ENCODE measurements around the gene HHIPL1.

The HHIPL1 gene

DNA sequence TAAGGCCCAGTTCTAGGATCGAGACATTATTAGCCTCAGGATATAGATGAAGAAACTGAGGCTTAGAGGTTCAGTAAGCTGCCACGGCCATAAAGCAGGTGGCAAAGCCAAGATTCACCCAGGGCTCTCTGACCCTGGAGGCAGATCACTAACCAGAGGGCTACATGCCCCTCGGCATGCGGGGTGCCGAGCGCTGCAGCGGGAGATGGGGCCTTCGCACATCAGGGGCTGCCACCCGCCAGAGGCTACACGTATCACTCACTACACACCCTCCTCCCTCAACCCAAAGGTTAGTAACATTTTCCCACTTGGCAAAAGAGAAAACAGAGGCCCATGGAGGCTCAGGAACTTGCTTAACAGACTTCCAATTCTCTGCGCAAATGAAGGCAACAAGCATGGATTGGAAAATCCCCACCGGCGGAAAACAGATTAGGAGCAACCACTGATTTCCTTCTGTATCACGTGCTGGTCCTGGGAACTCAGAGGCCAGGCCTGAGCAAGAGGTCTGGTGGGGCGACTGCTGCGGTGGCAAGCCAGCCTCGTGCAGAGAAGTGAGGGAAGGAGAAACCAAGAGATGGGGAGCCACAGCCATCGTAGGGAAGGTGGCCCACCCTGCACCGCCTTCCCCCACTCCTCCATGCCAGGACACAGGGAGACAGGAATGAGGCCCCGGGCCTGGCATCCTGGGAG is 46.9 kb upstream of the HHIPL1 start:
- DNase-seq, result no peak
- no peak overlapping the region for H3K14ac ChIP-seq (ENCODE audit: low read length)
- H3K79me1 ChIP-seq (ENCODE audit: low read length), result no peaks in the 10 kb centered on the region

GRCh38 chr14:99598774-99599173 is 46.2 kb upstream of the HHIPL1 start:
- H4K91ac ChIP-seq (ENCODE audit: low read depth, low read length), result no peak overlapping the region
- H3K9ac ChIP-seq (ENCODE audit: low read length), result no peak overlapping the region
- no peak overlapping the region for H2BK12ac ChIP-seq (ENCODE audit: low read length)
- peak overlapping the region; percentile 57 for H3K4ac ChIP-seq (ENCODE audit: low read depth, low read length)
- H3K14ac ChIP-seq (ENCODE audit: low read length), result no peak overlapping the region
- no peak for DNase-seq
- H3K27me3 ChIP-seq (ENCODE audit: insufficient read depth, low read length), result peaks cover 5% of the 10 kb centered on the region
- no peak overlapping the region for H3K4me3 ChIP-seq (ENCODE audit: low read depth, low read length)
- no peak overlapping the region for H3K18ac ChIP-seq (ENCODE audit: low read length)
- no peaks in the 10 kb centered on the region for H3K36me3 ChIP-seq (ENCODE audit: control insufficient read depth in 1 of 2, insufficient read depth in 2 of 2, low read length in 2 of 2)
- H4K8ac ChIP-seq (ENCODE audit: low read depth, low read length), result no peak overlapping the region
- no peaks in the 10 kb centered on the region for H3K9me3 ChIP-seq (ENCODE audit: insufficient read depth, low read depth, low read length)
- H3K27ac ChIP-seq (ENCODE audit: low read depth, low read length), result no peak overlapping the region
- H3K79me2 ChIP-seq (ENCODE audit: control insufficient read depth, insufficient read depth, low read length, poor library complexity), result peaks cover 36% of the 10 kb centered on the region
- H4K12ac ChIP-seq (ENCODE audit: low read depth, low read length), result no peak overlapping the region
- peaks cover 3% of the 10 kb centered on the region for H3K79me1 ChIP-seq (ENCODE audit: low read length)
- WGBS (ENCODE audit: extremely low coverage, insufficient coverage, insufficient read length), result no CpG with 5 or more reads among the region's 3 CpGs
- no peak overlapping the region for H2AFZ ChIP-seq (ENCODE audit: insufficient read depth, low read length, poor library complexity)
- H2BK5ac ChIP-seq (ENCODE audit: low read depth, low read length, poor library complexity), result no peak overlapping the region
- H2AK5ac ChIP-seq (ENCODE audit: low read length), result no peak overlapping the region
- peaks cover 22 to 29% of the 10 kb centered on the region in 2 experiments for H3K4me1 ChIP-seq (ENCODE audit: control insufficient read depth in 1 of 2, insufficient read depth in 2 of 2, low read length in 2 of 2)
- H3K4me2 ChIP-seq (ENCODE audit: low read length), result no peak overlapping the region
- H2BK120ac ChIP-seq (ENCODE audit: insufficient read depth, low read length, poor library complexity), result no peak overlapping the region
- no peak overlapping the region for H3K23ac ChIP-seq (ENCODE audit: low read length)

More for the DNA sequence above, 46.9 kb upstream of the HHIPL1 start:
- Histone ChIP-seq H2BK5ac (ENCODE audit: low read depth, low read length, poor library complexity) (no peak overlapping the region), H2AFZ (ENCODE audit: insufficient read depth, low read length, poor library complexity) (no peak overlapping the region), H4K8ac (ENCODE audit: low read depth, low read length) (no peak overlapping the region), H4K12ac (ENCODE audit: low read depth, low read length) (no peak overlapping the region), H3K79me2 (ENCODE audit: control insufficient read depth, insufficient read depth, low read length, poor library complexity) (peaks cover 30% of the 10 kb centered on the region), H3K4me2 (ENCODE audit: low read length) (no peak overlapping the region), H3K27me3 (ENCODE audit: insufficient read depth, low read length) (peaks cover 1% of the 10 kb centered on the region), H2AK5ac (ENCODE audit: low read length) (no peak overlapping the region), H3K4me3 (ENCODE audit: low read depth, low read length) (no peak overlapping the region), H2BK12ac (ENCODE audit: low read length) (no peak overlapping the region), H3K18ac (ENCODE audit: low read length) (no peak overlapping the region), H3K4me1 (ENCODE audit: control insufficient read depth in 1 of 2, insufficient read depth in 2 of 2, low read length in 2 of 2) (peaks cover 16 to 22% of the 10 kb centered on the region in 2 experiments), H3K36me3 (ENCODE audit: control insufficient read depth in 1 of 2, insufficient read depth in 2 of 2, low read length in 2 of 2) (no peaks in the 10 kb centered on the region), H2BK120ac (ENCODE audit: insufficient read depth, low read length, poor library complexity) (no peak overlapping the region), H3K9me3 (ENCODE audit: insufficient read depth, low read depth, low read length) (no peaks in the 10 kb centered on the region), H3K23ac (ENCODE audit: low read length) (no peak overlapping the region), H3K27ac (ENCODE audit: low read depth, low read length) (no peak overlapping the region), H3K9ac (ENCODE audit: low read length) (no peak overlapping the region), H4K91ac (ENCODE audit: low read depth, low read length) (no peak overlapping the region), H3K4ac (ENCODE audit: low read depth, low read length) (peak overlapping the region; percentile 61)
- WGBS (ENCODE audit: extremely low coverage, insufficient coverage, insufficient read length), result no CpG with 5 or more reads among the region's 20 CpGs

GRCh38 chr14:99599393-99599792 is 45.5 kb upstream of the HHIPL1 start:
- no peak overlapping the region for H3K23ac ChIP-seq (ENCODE audit: low read length)
- no peak overlapping the region for H3K14ac ChIP-seq (ENCODE audit: low read length)
- no peak overlapping the region for H4K8ac ChIP-seq (ENCODE audit: low read depth, low read length)
- no peak overlapping the region for H3K4me2 ChIP-seq (ENCODE audit: low read length)
- no peak overlapping the region for H2BK12ac ChIP-seq (ENCODE audit: low read length)
- H3K9ac ChIP-seq (ENCODE audit: low read length), result no peak overlapping the region
- H4K91ac ChIP-seq (ENCODE audit: low read depth, low read length), result no peak overlapping the region
- peaks cover 4% of the 10 kb centered on the region for H3K79me1 ChIP-seq (ENCODE audit: low read length)
- H3K4me1 ChIP-seq (ENCODE audit: control insufficient read depth in 1 of 2, insufficient read depth in 2 of 2, low read length in 2 of 2), result peaks cover 22 to 29% of the 10 kb centered on the region in 2 experiments
- H2BK120ac ChIP-seq (ENCODE audit: insufficient read depth, low read length, poor library complexity), result no peak overlapping the region
- H3K4ac ChIP-seq (ENCODE audit: low read depth, low read length), result no peak overlapping the region
- no peak overlapping the region for H3K27ac ChIP-seq (ENCODE audit: low read depth, low read length)
- H4K12ac ChIP-seq (ENCODE audit: low read depth, low read length), result no peak overlapping the region
- H3K18ac ChIP-seq (ENCODE audit: low read length), result no peak overlapping the region
- no peaks in the 10 kb centered on the region for H3K9me3 ChIP-seq (ENCODE audit: insufficient read depth, low read depth, low read length)
- H3K36me3 ChIP-seq (ENCODE audit: control insufficient read depth in 1 of 2, insufficient read depth in 2 of 2, low read length in 2 of 2), result no peaks in the 10 kb centered on the region
- no peak overlapping the region for H2AK5ac ChIP-seq (ENCODE audit: low read length)
- H2BK5ac ChIP-seq (ENCODE audit: low read depth, low read length, poor library complexity), result no peak overlapping the region
- peaks cover 36% of the 10 kb centered on the region for H3K79me2 ChIP-seq (ENCODE audit: control insufficient read depth, insufficient read depth, low read length, poor library complexity)
- no peak overlapping the region for H2AFZ ChIP-seq (ENCODE audit: insufficient read depth, low read length, poor library complexity)
- no peak for DNase-seq
- no CpG with 5 or more reads among the region's 6 CpGs for WGBS (ENCODE audit: extremely low coverage, insufficient coverage, insufficient read length)
- no peak overlapping the region for H3K4me3 ChIP-seq (ENCODE audit: low read depth, low read length)
- H3K27me3 ChIP-seq (ENCODE audit: insufficient read depth, low read length), result peaks cover 5% of the 10 kb centered on the region

- H3K14ac ChIP-seq (ENCODE audit: low read length), result no peak overlapping the region
- H2AK5ac ChIP-seq (ENCODE audit: low read length), result no peak overlapping the region
These were observed 44.6 kb upstream of the HHIPL1 start for GRCh38 chr14:99600232-99600888.

More at GRCh38 chr14:99600232-99600888, 44.6 kb upstream of the HHIPL1 start:
- no peak overlapping the region for H3K27ac ChIP-seq (ENCODE audit: low read depth, low read length)
- H2BK5ac ChIP-seq (ENCODE audit: low read depth, low read length, poor library complexity), result no peak overlapping the region
- no peak overlapping the region for H2BK12ac ChIP-seq (ENCODE audit: low read length)
- H2BK120ac ChIP-seq (ENCODE audit: insufficient read depth, low read length, poor library complexity), result no peak overlapping the region
- no peak overlapping the region for H4K12ac ChIP-seq (ENCODE audit: low read depth, low read length)
- H3K4me1 ChIP-seq (ENCODE audit: control insufficient read depth in 1 of 2, insufficient read depth in 2 of 2, low read length in 2 of 2), result peaks cover 22 to 29% of the 10 kb centered on the region in 2 experiments
- no peak overlapping the region for H4K8ac ChIP-seq (ENCODE audit: low read depth, low read length)
- no peak overlapping the region for H3K23ac ChIP-seq (ENCODE audit: low read length)
- no peak for DNase-seq
- H3K9me3 ChIP-seq (ENCODE audit: insufficient read depth, low read depth, low read length), result no peaks in the 10 kb centered on the region
- H3K79me1 ChIP-seq (ENCODE audit: low read length), result peaks cover 10% of the 10 kb centered on the region
- H4K91ac ChIP-seq (ENCODE audit: low read depth, low read length), result no peak overlapping the region
- peaks cover 40% of the 10 kb centered on the region for H3K79me2 ChIP-seq (ENCODE audit: control insufficient read depth, insufficient read depth, low read length, poor library complexity)
- no CpG with 5 or more reads among the region's 3 CpGs for WGBS (ENCODE audit: extremely low coverage, insufficient coverage, insufficient read length)
- no peak overlapping the region for H3K4me2 ChIP-seq (ENCODE audit: low read length)
- H3K36me3 ChIP-seq (ENCODE audit: control insufficient read depth in 1 of 2, insufficient read depth in 2 of 2, low read length in 2 of 2), result no peaks in the 10 kb centered on the region
- H3K4me3 ChIP-seq (ENCODE audit: low read depth, low read length), result no peak overlapping the region
- no peak overlapping the region for H3K9ac ChIP-seq (ENCODE audit: low read length)
- no peak overlapping the region for H2AFZ ChIP-seq (ENCODE audit: insufficient read depth, low read length, poor library complexity)
- H3K18ac ChIP-seq (ENCODE audit: low read length), result no peak overlapping the region
- peaks cover 5% of the 10 kb centered on the region for H3K27me3 ChIP-seq (ENCODE audit: insufficient read depth, low read length)
- peak overlapping the region; percentile 34 for H3K4ac ChIP-seq (ENCODE audit: low read depth, low read length)
